H1 (cell line): Measurements from ENCODE around the gene PPP1R3E. TPM values are rescaled to one million over a fixed set of nuclear protein-coding genes. Genes with fewer than 3 reads are reported as not detected.
A peak's percentile ranks its signal among the peaks of the same experiment; 100 is the strongest.

ENCODE experiments used
- CTCF ChIA-PET: fragments of 300-600 bp; sonication (Branson Sonifier 250); formaldehyde crosslinking; loops from one replicate; lab custom pipeline; 2021; ENCODE audit not compliant: partially characterized antibody; lab: Charles Lee
- POLR2A ChIA-PET: fragments of 300-600 bp; sonication (Branson Sonifier 250); formaldehyde crosslinking; loops from one replicate; lab custom pipeline; 2021; ENCODE audit warnings: inconsistent platforms; ENCODE audit not compliant: partially characterized antibody; lab: Charles Lee
- DNase-seq, 2 experiments: peaks; one replicate each; pipeline versions ENCODE4 v3.0.0 to v3.0.0-alpha.2; 2010 to 2022; ENCODE audit warnings: low spot score in 2 of 2, low read depth in 1 of 2, mixed read lengths in 1 of 2
- FAIRE-seq: peaks from 2 replicates; lab custom pipeline; 2011; peaks lifted over from hg19 to GRCh38; lab: Jason Lieb, UNC
- H2AFZ ChIP-seq: 2 replicates; pipeline ENCODE4 v1.8.1; 2012; ENCODE audit warnings: low read length, inconsistent platforms
- H2AK5ac ChIP-seq: 2 replicates; pipeline ENCODE4 v1.6.1; 2013; ENCODE audit warnings: low read depth, low read length
- H2BK120ac ChIP-seq: replicated peaks from 2 replicates; pipeline ENCODE3; 2013; ENCODE audit warnings: low read depth, low read length, inconsistent platforms
- H2BK12ac ChIP-seq: 2 replicates; pipeline ENCODE4 v1.6.1; 2013; ENCODE audit warnings: low read depth, low read length
- H2BK15ac ChIP-seq: 2 replicates; pipeline ENCODE4 v1.6.1; 2013; ENCODE audit warnings: low read length
- H2BK20ac ChIP-seq: 2 replicates; pipeline ENCODE4 v1.6.1; 2013; ENCODE audit warnings: low read length
- H2BK5ac ChIP-seq: 2 replicates; pipeline ENCODE4 v1.6.1; 2013; ENCODE audit warnings: low read depth, low read length
- H3K14ac ChIP-seq: 2 replicates; pipeline ENCODE4 v1.6.1; 2013; ENCODE audit warnings: inconsistent platforms; ENCODE audit not compliant: insufficient read length
- H3K18ac ChIP-seq: 2 replicates; pipeline ENCODE4 v1.6.1; 2013; ENCODE audit warnings: low read length; ENCODE audit errors: extremely low read depth
- H3K23ac ChIP-seq: 2 replicates; pipeline ENCODE4 v1.6.1; 2013; ENCODE audit warnings: inconsistent platforms; ENCODE audit not compliant: insufficient read length
- H3K23me2 ChIP-seq: 2 replicates; pipeline ENCODE4 v1.6.1; 2013; ENCODE audit warnings: low read depth, low read length
- H3K27ac ChIP-seq: 2 replicates; pipeline ENCODE4 v1.6.1; 2011; ENCODE audit warnings: low read depth, low read length, inconsistent platforms
- H3K27me3 ChIP-seq, 4 experiments: replicated peaks in 1 of 4; 1 replicate in 1 of 4; 2 replicates in 3 of 4; pipeline versions ENCODE4 v1.6.1 to v1.8.1; 2011 to 2013; ENCODE audit warnings: low read length in 3 of 4, mild to moderate bottlenecking in 3 of 4, inconsistent platforms in 2 of 4, mixed read lengths in 2 of 4, moderate library complexity in 1 of 4; ENCODE audit not compliant: control insufficient read depth in 3 of 4, insufficient read depth in 3 of 4; ENCODE audit errors: extremely low read depth in 1 of 4
- H3K36me3 ChIP-seq, 4 experiments: 2 replicates each; pipeline versions ENCODE4 v1.6.1 to v1.8.1; 2011 to 2013; ENCODE audit warnings: mild to moderate bottlenecking in 4 of 4, low read length in 3 of 4, moderate library complexity in 2 of 4, control low read depth in 1 of 4, inconsistent platforms in 1 of 4; ENCODE audit not compliant: insufficient read depth in 4 of 4, control insufficient read depth in 2 of 4
- H3K4ac ChIP-seq: replicated peaks from 2 replicates; pipeline ENCODE3; 2013; ENCODE audit warnings: low read length, low read depth, mixed read lengths, inconsistent platforms; ENCODE audit not compliant: insufficient read length
- H3K4me1 ChIP-seq, 4 experiments: replicated peaks in 1 of 4; 1 replicate in 1 of 4; 2 replicates in 3 of 4; pipeline versions ENCODE4 v1.6.1 to v1.8.1; 2011 to 2013; ENCODE audit warnings: low read length in 3 of 4, inconsistent platforms in 2 of 4, mixed read lengths in 1 of 4; ENCODE audit not compliant: insufficient read depth in 4 of 4, control insufficient read depth in 3 of 4
- H3K4me2 ChIP-seq, 2 experiments: 2 replicates each; pipeline versions ENCODE4 v1.6.1 to v1.8.1; 2011 to 2013; ENCODE audit warnings: low read depth in 2 of 2, low read length in 2 of 2, control low read depth in 1 of 2, inconsistent platforms in 1 of 2, mild to moderate bottlenecking in 1 of 2; ENCODE audit not compliant: insufficient read depth in 1 of 2
- H3K4me3 ChIP-seq, 4 experiments: fragments of 200-600, 300-600 bp in 1 of 4; sonication (generic), shearing (Covaris generic), sonication (Bioruptor Twin) in 1 of 4; 2 replicates each; pipeline versions ENCODE4 v1.5.1 to v1.8.1; 2011 to 2016; ENCODE audit warnings: low read length in 4 of 4, low read depth in 3 of 4, control low read depth in 2 of 4, inconsistent platforms in 2 of 4, mild to moderate bottlenecking in 2 of 4, mixed read lengths in 1 of 4, moderate library complexity in 1 of 4; ENCODE audit not compliant: insufficient read depth in 2 of 4; ENCODE audit errors: extremely low read depth in 1 of 4
- H3K56ac ChIP-seq: replicated peaks from 2 replicates; pipeline ENCODE3; 2013; ENCODE audit warnings: low read depth, mild to moderate bottlenecking, mixed read lengths, low read length, inconsistent platforms; ENCODE audit not compliant: insufficient read length
- H3K79me1 ChIP-seq: 2 replicates; pipeline ENCODE4 v1.6.1; 2013; ENCODE audit warnings: low read depth, low read length, control low read depth
- H3K79me2 ChIP-seq, 2 experiments: 2 replicates each; pipeline versions ENCODE4 v1.6.1 to v1.8.1; 2012 to 2013; ENCODE audit warnings: low read length in 2 of 2, mild to moderate bottlenecking in 2 of 2, inconsistent platforms in 1 of 2; ENCODE audit not compliant: insufficient read depth in 2 of 2, control insufficient read depth in 1 of 2
- H3K9ac ChIP-seq, 4 experiments: replicated peaks in 1 of 4; 1 replicate in 1 of 4; 2 replicates in 3 of 4; pipeline versions ENCODE4 v1.6.1 to v1.8.1; 2011 to 2013; ENCODE audit warnings: low read depth in 3 of 4, low read length in 3 of 4, control low read depth in 2 of 4, mild to moderate bottlenecking in 2 of 4, moderate library complexity in 2 of 4, inconsistent platforms in 1 of 4; ENCODE audit errors: extremely low read depth in 1 of 4
- H3K9me3 ChIP-seq, 2 experiments: 2 replicates each; pipeline versions ENCODE4 v1.6.1 to v1.8.1; 2012 to 2013; ENCODE audit warnings: mild to moderate bottlenecking in 2 of 2, moderate library complexity in 2 of 2, control low read depth in 1 of 2, inconsistent platforms in 1 of 2, low read depth in 1 of 2, low read length in 1 of 2, mixed read lengths in 1 of 2; ENCODE audit not compliant: insufficient read depth in 2 of 2
- H4K20me1 ChIP-seq, 2 experiments: replicated peaks in 1 of 2; 2 replicates each; pipeline versions ENCODE3 to v1.8.1; 2011 to 2013; ENCODE audit warnings: inconsistent platforms in 2 of 2, low read length in 2 of 2, mild to moderate bottlenecking in 1 of 2; ENCODE audit not compliant: insufficient read depth in 2 of 2, control insufficient read depth in 1 of 2
- H4K5ac ChIP-seq: 2 replicates; pipeline ENCODE4 v1.6.1; 2013; ENCODE audit warnings: low read length, low read depth, mixed read lengths, inconsistent platforms; ENCODE audit not compliant: insufficient read length
- H4K8ac ChIP-seq: 2 replicates; pipeline ENCODE4 v1.8.0; 2013; ENCODE audit warnings: mild to moderate bottlenecking, moderate library complexity, low read length, inconsistent platforms; ENCODE audit not compliant: insufficient read depth; ENCODE audit errors: extremely low read depth
- H4K91ac ChIP-seq: replicated peaks from 2 replicates; pipeline ENCODE3; 2013; ENCODE audit warnings: low read length, mixed read lengths, inconsistent platforms; ENCODE audit not compliant: insufficient read length
- ASH2L ChIP-seq: fragments of 200-600, 300-600 bp; sonication (generic); IDR thresholded peaks from one replicate; pipeline ENCODE4 v1.7.1; 2017; ENCODE audit warnings: low read length
- BACH1 ChIP-seq: IDR thresholded peaks from 2 replicates; pipeline ENCODE4 v1.6.1; 2012; ENCODE audit warnings: low read length, improper control_type of control experiment
- CTBP2 ChIP-seq: IDR thresholded peaks from 2 replicates; pipeline ENCODE4 v1.7.0; 2011; ENCODE audit warnings: borderline replicate concordance, mild to moderate bottlenecking, moderate library complexity, mixed read lengths, low read length; ENCODE audit not compliant: insufficient read depth, insufficient read length
- EGR1 ChIP-seq: IDR thresholded peaks from 2 replicates; pipeline ENCODE4 v1.6.1; 2011; ENCODE audit warnings: low read depth, low read length, borderline replicate concordance
- GTF2F1 ChIP-seq: IDR thresholded peaks from 2 replicates; pipeline ENCODE4 v1.6.1; 2012; ENCODE audit warnings: low read depth, low read length, improper control_type of control experiment, borderline replicate concordance
- MAFK ChIP-seq: IDR thresholded peaks from 2 replicates; pipeline ENCODE4 v1.6.1; 2012; ENCODE audit warnings: low read depth, mild to moderate bottlenecking, improper control_type of control experiment, low read length
- NRF1 ChIP-seq: IDR thresholded peaks from 2 replicates; pipeline ENCODE4 v1.6.1; 2011; ENCODE audit warnings: mild to moderate bottlenecking, low read depth, low read length, improper control_type of control experiment
- SAP30 ChIP-seq: fragments of 300-600 bp; sonication (generic); IDR thresholded peaks from 2 replicates; pipeline ENCODE4 v1.7.1; 2012; ENCODE audit warnings: low read length, moderate library complexity, mild to moderate bottlenecking, inconsistent platforms; ENCODE audit not compliant: insufficient read depth, insufficient replicate concordance
- SP4 ChIP-seq: IDR thresholded peaks from 2 replicates; pipeline ENCODE4 v1.6.1; 2012; ENCODE audit warnings: low read length, inconsistent platforms
- WGBS, 2 experiments: shearing (Covaris generic) in 1 of 2; methylation state at CpG; one replicate each; pipeline versions ENCODE4 v1.1.6 to v1.1.7; 2013 to 2015; ENCODE audit warnings: low lambda C conversion rate in 2 of 2, mixed read lengths in 2 of 2, inconsistent platforms in 1 of 2, low coverage in 1 of 2, missing lambda C conversion rate in 1 of 2; ENCODE audit not compliant: insufficient replicate concordance in 2 of 2, insufficient coverage in 1 of 2, insufficient read length in 1 of 2; ENCODE audit errors: extremely low coverage in 1 of 2, missing lambda C conversion rate in 1 of 2; 5-methylcytosine and 5-hydroxymethylcytosine counted together
- polyA plus RNA-seq, 7 experiments: library from polyadenylated mRNA; depleted of rRNA in 3 of 7; stranded (reverse) in 5 of 7; unstranded in 2 of 7; fragments of >200 nt in 5 of 7; fragments of 200-250 nt in 2 of 7; gene quantifications; 1 replicate in 5 of 7; 2 replicates in 1 of 7; 4 replicates in 1 of 7; pipeline versions ENCODE4 v1.2.1 to v1.2.3, GENCODE V29; 2011 to 2013; ENCODE audit warnings: missing spikeins in 2 of 7, mixed read lengths in 2 of 7
- total RNA-seq: library from RNA; stranded (reverse); fragmentation: NEBNext Ultra II Directional; extraction: Animal tissue kit (Norgen Biotek cat#: 25700); gene quantifications from 2 replicates; pipeline ENCODE4 v1.2.1, GENCODE V29; 2021
- TF ChIP-seq, protein P1 (sequence below): IDR thresholded peaks from 2 replicates; pipeline ENCODE4 v1.6.1; 2011; ENCODE audit warnings: low read depth, mild to moderate bottlenecking, low read length; ENCODE audit not compliant: insufficient read depth

PPP1R3E gene
- total and polyA plus RNA-seq, 2 of the 8 experiments (the other 6 are each of a cell fraction or from before 2014, with no cell fraction given), result 4.4 to 4.7 TPM

DNA sequence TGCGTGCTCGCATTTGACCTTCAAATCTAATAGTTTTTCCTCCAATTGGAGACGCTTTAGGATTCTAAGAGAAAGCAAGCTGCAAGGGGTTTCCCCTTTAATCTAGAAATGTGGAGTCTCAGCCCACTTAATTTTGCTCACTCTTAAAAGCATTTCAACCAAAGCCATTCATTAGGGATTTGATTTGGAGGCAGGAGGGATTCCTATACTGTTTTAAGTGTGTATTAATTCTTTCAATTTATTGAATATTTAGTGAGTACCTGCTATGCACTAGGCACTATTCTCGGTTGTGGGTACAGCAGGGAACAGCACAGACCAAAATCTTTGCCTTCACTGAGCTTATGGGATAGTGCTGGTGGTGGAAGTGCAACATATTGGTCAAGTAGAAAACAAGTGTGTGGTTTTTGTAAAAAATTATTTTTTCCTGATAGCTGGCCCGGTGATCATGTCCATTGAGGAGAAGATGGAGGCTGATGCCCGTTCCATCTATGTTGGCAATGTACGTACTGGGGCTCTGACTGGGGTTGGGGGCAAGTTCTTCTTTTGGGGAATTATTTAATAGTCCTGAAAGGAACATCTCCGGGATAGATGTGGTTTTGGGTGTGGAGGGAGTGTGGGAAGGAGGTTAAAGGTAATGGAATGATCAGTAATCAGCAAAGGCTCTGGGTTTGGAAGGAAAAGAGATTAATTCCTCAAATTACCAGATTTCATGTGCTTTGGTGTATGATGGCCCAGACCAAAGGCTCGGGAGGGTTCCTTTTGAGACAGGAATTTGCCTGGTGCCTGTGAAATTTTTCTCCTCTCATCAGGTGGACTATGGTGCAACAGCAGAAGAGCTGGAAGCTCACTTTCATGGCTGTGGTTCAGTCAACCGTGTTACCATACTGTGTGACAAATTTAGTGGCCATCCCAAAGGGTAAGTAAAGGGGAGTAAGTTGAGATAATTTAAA lies 20.2 kb upstream of the PPP1R3E start:
- peak overlapping the region; percentile 83 for H3K27ac ChIP-seq
- no peak for TF ChIP-seq SAP30
- TF ChIP-seq CTBP2, result no peak
- no peak for TF ChIP-seq EGR1
- TF ChIP-seq, protein P1, sequence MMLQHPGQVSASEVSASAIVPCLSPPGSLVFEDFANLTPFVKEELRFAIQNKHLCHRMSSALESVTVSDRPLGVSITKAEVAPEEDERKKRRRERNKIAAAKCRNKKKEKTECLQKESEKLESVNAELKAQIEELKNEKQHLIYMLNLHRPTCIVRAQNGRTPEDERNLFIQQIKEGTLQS, result no peak
- no peak for TF ChIP-seq GTF2F1
- TF ChIP-seq NRF1, result no peak
- no peak for TF ChIP-seq ASH2L
- TF ChIP-seq SP4, result no peak
- no peak for TF ChIP-seq BACH1
- no peak for TF ChIP-seq MAFK

More for the DNA sequence above, 20.2 kb upstream of the PPP1R3E start:
- Histone ChIP-seq H2BK20ac (no peak overlapping the region), H3K14ac (no peak overlapping the region), H3K23ac (no peak overlapping the region), H3K4me1 (peaks cover 0 to 6% (median 2%) of the 10 kb centered on the region in 4 experiments; a peak in 6 of 7 replicates), H3K79me1 (peaks cover 10% of the 10 kb centered on the region; the same call in 1 of the 2 replicates), H2AFZ (no peak overlapping the region), H4K8ac (no peak overlapping the region), H3K4me3 (peak overlapping the region; percentile 96 to 100 (median 99)), H3K79me2 (peaks cover 11 to 17% of the 10 kb centered on the region in 2 experiments), H3K4ac (no peak overlapping the region), H4K20me1 (no peaks in the 10 kb centered on the region), H2BK5ac (no peak overlapping the region; the same call in 1 of the 2 replicates), H4K91ac (no peak overlapping the region), H3K9ac (peak overlapping the region; percentile 92 to 98 (median 96)), H3K36me3 (peaks cover 9 to 35% (median 24%) of the 10 kb centered on the region in 4 experiments; a peak in 7 of 8 replicates), H3K4me2 (peak overlapping the region; percentile 87 to 96), H4K5ac (peak overlapping the region; percentile 40), H3K27me3 (no peaks in the 10 kb centered on the region), H2BK120ac (no peak overlapping the region), H3K56ac (no peak overlapping the region), H3K23me2 (peaks cover 10% of the 10 kb centered on the region), H2BK12ac (no peak overlapping the region; the same call in 1 of the 2 replicates), H2BK15ac (no peak overlapping the region), H3K9me3 (no peaks in the 10 kb centered on the region), H2AK5ac (peak overlapping the region; percentile 90; the same call in 1 of the 2 replicates), H3K18ac (no peak overlapping the region)
- 65 to 100% methylated on average over 1 to 10 of the region's 10 CpGs for WGBS, 2 experiments
- FAIRE-seq, result no peak
- ChIA-PET POLR2A (interaction anchor here (0.5 to 4.7 kb wide), 30 partner anchors 7 to 457 kb away, joined by 3 to 48 read pairs (median 5); partner anchors contain the start of genes AP1G2, BCL2L2, CMTM5 and EFS), CTCF (interaction anchor here (0.7 to 3.8 kb wide), 22 partner anchors 8 to 263 kb away, joined by 3 to 28 read pairs (median 3); partner anchors contain the start of genes BCL2L2 and SLC22A17)
- DNase-seq, result no peak
